ENCODE results near the gene C1RL.
"Not testable (repeated sequence)": the region's sequence is repeated elsewhere in the genome, so short reads cannot be mapped to it uniquely, and the experiment has no call there.

The C1RL gene

GRCh38 chr12:7058850-7059395, 50.1 kb downstream of the C1RL start:
- DNase-seq = no peak

DNA sequence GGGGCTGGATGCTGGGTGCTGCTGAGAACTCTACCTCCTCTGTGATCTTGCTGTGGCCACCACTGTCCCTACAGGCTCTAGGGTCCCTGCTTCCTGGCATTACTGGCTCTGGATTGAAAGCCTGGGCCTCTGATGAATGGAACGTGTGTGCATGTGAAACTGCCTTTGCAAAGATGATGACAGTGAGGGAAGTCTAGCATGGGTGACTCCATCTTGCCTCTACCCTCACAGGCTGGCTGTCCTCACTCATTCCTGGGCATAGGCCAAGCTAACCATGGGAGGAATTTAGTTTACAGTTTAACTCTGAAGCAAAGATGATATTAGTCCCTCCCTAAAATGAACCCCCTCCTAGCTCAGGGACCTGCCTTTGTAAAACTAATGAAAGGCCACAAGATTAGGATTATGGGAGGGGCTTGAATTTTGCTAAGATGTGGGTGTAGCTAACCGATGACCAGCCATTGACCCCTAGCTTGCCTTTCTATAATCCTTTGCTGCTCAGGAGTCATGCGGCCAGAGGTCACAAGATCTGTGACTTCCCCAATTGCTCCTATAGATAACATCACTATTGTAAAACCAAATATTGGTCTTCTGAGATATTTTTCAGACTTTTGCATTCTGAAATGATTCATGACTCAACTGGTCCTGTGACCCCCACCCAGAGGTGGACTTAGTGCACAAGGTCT, 50.7 kb downstream of the C1RL start:
- no peak for DNase-seq

DNA sequence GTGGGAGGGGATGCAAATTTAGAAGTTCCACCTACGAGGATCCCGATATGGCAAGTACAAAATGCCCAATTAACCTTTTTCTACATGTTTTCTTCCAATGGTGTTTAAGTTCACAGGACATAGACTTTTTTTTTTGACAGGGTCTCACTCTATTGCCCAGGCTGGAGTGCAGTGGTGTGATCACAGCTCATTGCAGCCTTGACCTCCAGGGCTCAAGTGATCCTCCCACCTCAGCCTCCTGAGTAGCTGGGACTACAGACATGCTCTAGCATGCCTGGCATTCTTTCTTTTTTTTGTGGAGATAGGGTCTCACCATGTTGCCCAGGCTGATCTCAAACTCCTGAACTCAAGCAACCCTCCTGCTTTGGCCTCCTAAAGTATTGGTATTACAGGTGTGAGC, 53.3 kb downstream of the C1RL start:
- DNase-seq = not testable (repeated sequence)

DNA sequence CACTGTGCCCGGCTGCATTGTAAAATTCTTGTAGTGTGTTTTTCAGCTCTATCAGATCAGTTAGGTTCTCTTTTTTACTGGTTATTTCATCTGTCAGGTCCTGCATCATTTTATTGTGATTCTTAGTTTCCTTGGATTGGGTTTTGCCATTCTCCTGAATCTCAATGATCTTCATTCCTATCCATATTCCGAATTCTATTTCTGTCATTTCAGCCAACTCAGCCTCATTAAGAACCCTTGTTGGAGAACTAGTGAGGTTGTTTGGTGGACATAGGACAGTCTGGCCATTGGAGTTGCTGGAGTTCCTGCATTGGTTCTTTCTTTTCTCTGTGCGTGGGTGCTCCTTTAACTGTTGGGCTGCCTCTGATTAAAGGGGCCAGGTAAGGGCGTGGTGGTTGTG, 54.1 kb downstream of the C1RL start:
- DNase-seq = no peak

DNA sequence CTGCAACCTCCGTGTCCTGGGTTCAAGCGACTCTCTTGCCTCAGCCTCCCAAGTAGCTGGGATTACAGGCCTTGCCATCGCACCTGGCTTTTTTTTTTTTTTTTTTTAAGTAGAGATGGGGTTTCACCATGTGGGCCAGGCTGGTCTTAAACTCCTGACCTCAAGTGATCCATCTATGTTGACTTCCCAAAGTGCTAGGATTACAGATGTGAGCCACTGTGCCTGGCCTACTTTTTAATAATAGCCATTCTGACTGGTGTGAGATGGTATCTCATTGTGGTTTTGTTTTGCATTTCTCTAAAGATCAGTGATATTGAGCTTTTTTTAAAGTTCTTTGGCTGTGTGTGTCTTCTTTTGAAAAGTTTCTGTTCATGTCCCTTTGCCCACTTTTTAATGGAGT, 59.0 kb downstream of the C1RL start:
- not testable (repeated sequence) for DNase-seq

GRCh38 chr12:7049445-7049951, 59.5 kb downstream of the C1RL start:
- not testable (repeated sequence) for DNase-seq

GRCh38 chr12:7047306-7047705, 61.7 kb downstream of the C1RL start:
- no peak for DNase-seq

- DNase-seq = no peak
These were observed 62.5 kb downstream of the C1RL start for GRCh38 chr12:7046383-7047105.

GRCh38 chr12:7045913-7046312, 63.1 kb downstream of the C1RL start:
- DNase-seq = no peak
